IMR-90 (cell line): Measurements from ENCODE around the gene IGFBP6. TPM values are rescaled to one million over a fixed set of nuclear protein-coding genes. Genes with fewer than 3 reads are reported as not detected.

Source experiments
- ATAC-seq: fragments of 200-7000 bp; cut with Tn5 transposase; 2 replicates; pipeline ENCODE4 v1.9.1; 2020; ENCODE audit warnings: low read depth, mild to moderate bottlenecking, moderate library complexity
- BruUV-seq: library from RNA; stranded (reverse); fragments of 400-500 nt; replicated peaks from 2 replicates; lab custom pipeline; 2021; lab: Mats Ljungman, UMichigan
- CTCF ChIA-PET: fragments of 300-600 bp; formaldehyde crosslinking; extraction: SDS; loops from one replicate; lab custom pipeline; 2021; ENCODE audit warnings: antibody characterized with exemption; lab: Yijun Ruan, JAX
- POLR2A ChIA-PET: fragments of 300-600 bp; sonication (Branson Sonifier 250); formaldehyde crosslinking; loops from one replicate; lab custom pipeline; 2022; ENCODE audit warnings: antibody characterized with exemption; ENCODE audit not compliant: unreplicated experiment; lab: Charles Lee
- DNase-seq: peaks from one replicate; pipeline ENCODE4 v3.0.0; 2013
- H2AFZ ChIP-seq: replicated peaks from 2 replicates; pipeline ENCODE3; 2013; ENCODE audit warnings: low read length, mild to moderate bottlenecking; ENCODE audit not compliant: poor library complexity
- H2AK5ac ChIP-seq: 2 replicates; pipeline ENCODE4 v1.6.1; 2013; ENCODE audit warnings: low read depth, low read length, inconsistent platforms
- H2AK9ac ChIP-seq: replicated peaks from 2 replicates; pipeline ENCODE3; 2013; ENCODE audit warnings: mild to moderate bottlenecking, low read depth, low read length, moderate library complexity; ENCODE audit not compliant: poor library complexity
- H2BK120ac ChIP-seq: 2 replicates; pipeline ENCODE4 v1.6.1; 2013; ENCODE audit warnings: low read depth, low read length, inconsistent platforms
- H2BK15ac ChIP-seq: 3 replicates; pipeline ENCODE4 v1.6.1; 2013; ENCODE audit warnings: low read depth, low read length, inconsistent platforms
- H2BK20ac ChIP-seq: 2 replicates; pipeline ENCODE4 v1.6.1; 2013; ENCODE audit warnings: low read depth, mild to moderate bottlenecking, inconsistent platforms, low read length, moderate library complexity
- H2BK5ac ChIP-seq: 2 replicates; pipeline ENCODE4 v1.6.1; 2013; ENCODE audit warnings: mild to moderate bottlenecking, low read depth, low read length, inconsistent platforms; ENCODE audit not compliant: poor library complexity, severe bottlenecking
- H3K14ac ChIP-seq: replicated peaks from 2 replicates; pipeline ENCODE4 v1.6.1; 2013; ENCODE audit warnings: low read depth, low read length, inconsistent platforms
- H3K18ac ChIP-seq: 2 replicates; pipeline ENCODE4 v1.6.1; 2013; ENCODE audit warnings: low read depth, low read length, control low read depth
- H3K23ac ChIP-seq: 2 replicates; pipeline ENCODE4 v1.6.1; 2013; ENCODE audit warnings: low read depth, low read length, inconsistent platforms
- H3K27ac ChIP-seq: 2 replicates; pipeline ENCODE4 v1.5.1; 2013; ENCODE audit warnings: mild to moderate bottlenecking, control low read depth, low read length; ENCODE audit not compliant: insufficient read depth
- H3K27me3 ChIP-seq: 2 replicates; pipeline ENCODE4 v1.6.1; 2013; ENCODE audit warnings: low read length; ENCODE audit not compliant: control insufficient read depth, insufficient read depth
- H3K36me3 ChIP-seq: 2 replicates; pipeline ENCODE4 v1.6.1; 2013; ENCODE audit warnings: low read length, mixed read lengths; ENCODE audit not compliant: control insufficient read depth, insufficient read depth
- H3K4ac ChIP-seq: 2 replicates; pipeline ENCODE4 v1.6.1; 2013; ENCODE audit warnings: low read depth, low read length, inconsistent platforms
- H3K4me1 ChIP-seq: 2 replicates; pipeline ENCODE4 v1.6.1; 2013; ENCODE audit warnings: low read length, mixed read lengths; ENCODE audit not compliant: control insufficient read depth, insufficient read depth
- H3K4me2 ChIP-seq: 2 replicates; pipeline ENCODE4 v1.6.1; 2013; ENCODE audit warnings: low read depth, mild to moderate bottlenecking, control low read depth, low read length, moderate library complexity
- H3K4me3 ChIP-seq: 2 replicates; pipeline ENCODE4 v1.5.1; 2013; ENCODE audit warnings: low read depth, mild to moderate bottlenecking, control low read depth, low read length, moderate library complexity; ENCODE audit not compliant: insufficient read depth
- H3K56ac ChIP-seq: 2 replicates; pipeline ENCODE4 v1.6.1; 2013; ENCODE audit warnings: low read length, inconsistent platforms; ENCODE audit not compliant: insufficient read depth; ENCODE audit errors: extremely low read depth
- H3K79me1 ChIP-seq, 2 experiments: 2 replicates each; pipeline ENCODE4 v1.6.1; 2013; ENCODE audit warnings: low read length in 2 of 2, inconsistent platforms in 1 of 2, low read depth in 1 of 2
- H3K9ac ChIP-seq: 2 replicates; pipeline ENCODE4 v1.6.1; 2013; ENCODE audit warnings: low read depth, low read length, control low read depth
- H3K9me1 ChIP-seq: 2 replicates; pipeline ENCODE4 v1.6.1; 2013; ENCODE audit warnings: low read length, inconsistent platforms; ENCODE audit not compliant: insufficient read depth
- H3K9me3 ChIP-seq: 2 replicates; pipeline ENCODE4 v1.6.1; 2013; ENCODE audit warnings: low read length; ENCODE audit not compliant: control insufficient read depth, insufficient read depth
- H4K20me1 ChIP-seq: 2 replicates; pipeline ENCODE4 v1.6.1; 2013; ENCODE audit warnings: low read length, inconsistent platforms; ENCODE audit not compliant: insufficient read depth
- H4K5ac ChIP-seq: 2 replicates; pipeline ENCODE4 v1.6.1; 2013; ENCODE audit warnings: mild to moderate bottlenecking, low read depth, low read length, control low read depth
- H4K8ac ChIP-seq, 2 experiments: 2 replicates each; pipeline ENCODE4 v1.6.1; 2013; ENCODE audit warnings: low read depth in 2 of 2, low read length in 2 of 2, control low read depth in 1 of 2, inconsistent platforms in 1 of 2
- H4K91ac ChIP-seq: 2 replicates; pipeline ENCODE4 v1.6.1; 2013; ENCODE audit warnings: low read depth, low read length, inconsistent platforms; ENCODE audit not compliant: insufficient read depth
- CEBPB ChIP-seq: IDR thresholded peaks from 2 replicates; pipeline ENCODE4 v1.6.1; 2012; ENCODE audit warnings: low read depth, low read length, improper control_type of control experiment
- MAZ ChIP-seq: IDR thresholded peaks from 2 replicates; pipeline ENCODE4 v1.6.1; 2012; ENCODE audit warnings: low read depth, mild to moderate bottlenecking, low read length, improper control_type of control experiment, moderate library complexity, borderline replicate concordance
- RCOR1 ChIP-seq: IDR thresholded peaks from 2 replicates; pipeline ENCODE4 v1.6.1; 2012; ENCODE audit warnings: mild to moderate bottlenecking, low read length, improper control_type of control experiment; ENCODE audit not compliant: insufficient replicate concordance
- whole genome bisulfite sequencing, 2 experiments: methylation state at CpG; one replicate each; pipeline versions ENCODE4 v1.1.5 to v1.1.7; 2013; ENCODE audit warnings: missing lambda C conversion rate in 2 of 2; ENCODE audit not compliant: insufficient read length in 1 of 2; ENCODE audit errors: extremely low coverage in 2 of 2; 5-methylcytosine and 5-hydroxymethylcytosine counted together
- dilution Hi-C: fragments of 300-500 bp; cut with HindIII; formaldehyde crosslinking; loops from one replicate; pipeline ENCODE4 v1.14.3; 2018; ENCODE audit warnings: low sequenced_read_pairs; ENCODE audit not compliant: unreplicated experiment
- in situ Hi-C: fragments of 300-500 bp; cut with MboI; formaldehyde crosslinking; loops from 3 replicates; pipeline ENCODE4 v1.14.3; 2019; ENCODE audit warnings: low sequenced_read_pairs, inconsistent platforms, mixed read lengths
- intact Hi-C: fragments of 100-400 bp; cut with micrococcal nuclease; formaldehyde crosslinking; loops from 2 replicates; pipeline ENCODE4 v1.10.0; 2022
- polyA plus RNA-seq, 3 experiments: library from polyadenylated mRNA; depleted of rRNA; stranded (reverse); fragments of >200 nt; gene quantifications; 2 replicates each; pipeline ENCODE4 v1.2.3, GENCODE V29; 2012; ENCODE audit warnings: low replicate concordance in 1 of 3
- total RNA-seq: library from RNA; depleted of rRNA; stranded (reverse); fragments of >200 nt; gene quantifications from 2 replicates; pipeline ENCODE4 v1.2.3, GENCODE V29; 2012
- TF ChIP-seq, protein P1 (sequence below): conservative IDR thresholded peaks from 2 replicates; pipeline ENCODE4 v1.5.1; 2012; ENCODE audit warnings: mild to moderate bottlenecking, low read depth, low read length, improper control_type of control experiment

The IGFBP6 gene
- total and polyA plus RNA-seq, 2 of the 4 experiments (the other 2 are of a cell fraction): 124 to 337 TPM

DNA sequence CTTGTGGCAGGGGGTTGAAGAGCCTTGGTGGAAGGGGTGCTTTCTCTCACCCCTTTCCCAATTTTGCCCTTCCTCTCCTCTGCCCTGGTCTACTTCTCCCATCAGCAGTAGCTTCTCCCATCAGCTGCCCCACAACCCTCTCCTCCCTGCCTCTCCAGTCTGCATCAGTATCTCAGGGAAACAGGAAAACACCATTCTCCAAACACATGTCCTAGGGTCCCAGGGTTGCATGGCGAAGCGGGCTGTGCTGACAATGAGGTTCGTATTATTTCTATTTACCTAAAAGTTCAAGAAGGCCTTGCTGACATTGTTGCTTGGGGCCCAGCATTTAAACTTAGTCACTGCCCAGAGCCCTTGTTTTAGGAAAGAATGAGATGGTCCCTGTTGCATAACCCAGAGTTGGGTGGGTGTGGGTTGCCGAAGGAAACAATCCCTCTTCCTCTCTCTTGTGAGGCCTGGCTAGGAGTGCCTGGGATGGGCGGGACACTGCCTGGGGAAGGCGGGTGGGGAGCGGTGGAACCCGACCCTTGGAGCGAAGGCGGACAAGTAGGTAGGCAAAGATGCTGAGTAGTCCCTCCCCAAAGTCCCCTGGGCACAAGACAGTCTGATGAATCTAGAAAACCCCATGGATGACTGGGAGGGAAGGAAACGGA, 1.3 kb upstream of the IGFBP6 start:
- ATAC-seq: peak; percentile 28
- intact Hi-C loops (no loop called here), dilution Hi-C loops (no loop called here), in situ Hi-C loops (no loop called here)
- Histone ChIP-seq H2AK9ac (peak overlapping the region; percentile 74), H3K27me3 (no peaks in the 10 kb centered on the region), H4K91ac (peak overlapping the region; percentile 78), H3K4me3 (no peak overlapping the region), H3K9me1 (peaks cover 28% of the 10 kb centered on the region), H2BK20ac (peak overlapping the region; percentile 64; the same call in 1 of the 2 replicates), H3K18ac (peak overlapping the region; percentile 3; the same call in 1 of the 2 replicates), H2BK15ac (peak overlapping the region; percentile 67; the same call in 1 of the 3 replicates), H3K14ac (peak overlapping the region; percentile 99), H2BK120ac (peak overlapping the region; percentile 57; the same call in 1 of the 2 replicates), H3K9ac (peak overlapping the region; percentile 81), H3K4me1 (peaks cover 32% of the 10 kb centered on the region), H3K56ac (no peak overlapping the region), H3K4me2 (peak overlapping the region; percentile 98; the same call in 1 of the 2 replicates), H3K79me1 (peaks cover 0 to 38% of the 10 kb centered on the region in 2 experiments; a peak in 3 of 4 replicates), H3K36me3 (peaks cover 2% of the 10 kb centered on the region; the same call in 1 of the 2 replicates), H2AK5ac (peak overlapping the region; percentile 91), H4K5ac (peak overlapping the region; percentile 56), H4K20me1 (no peaks in the 10 kb centered on the region), H3K9me3 (no peaks in the 10 kb centered on the region), H3K27ac (peak overlapping the region; percentile 94), H4K8ac (peak overlapping the region; percentile 84 to 89; a peak in 3 of 4 replicates), H3K23ac (peak overlapping the region; percentile 93), H2BK5ac (peak overlapping the region; percentile 6), H3K4ac (peak overlapping the region; percentile 100), H2AFZ (peak overlapping the region; percentile 81)
- TF ChIP-seq RCOR1 (no peak), CEBPB (peak; percentile 87), MAZ (peak; percentile 18; the same call in 1 of the 2 replicates)
- TF ChIP-seq, protein P1, sequence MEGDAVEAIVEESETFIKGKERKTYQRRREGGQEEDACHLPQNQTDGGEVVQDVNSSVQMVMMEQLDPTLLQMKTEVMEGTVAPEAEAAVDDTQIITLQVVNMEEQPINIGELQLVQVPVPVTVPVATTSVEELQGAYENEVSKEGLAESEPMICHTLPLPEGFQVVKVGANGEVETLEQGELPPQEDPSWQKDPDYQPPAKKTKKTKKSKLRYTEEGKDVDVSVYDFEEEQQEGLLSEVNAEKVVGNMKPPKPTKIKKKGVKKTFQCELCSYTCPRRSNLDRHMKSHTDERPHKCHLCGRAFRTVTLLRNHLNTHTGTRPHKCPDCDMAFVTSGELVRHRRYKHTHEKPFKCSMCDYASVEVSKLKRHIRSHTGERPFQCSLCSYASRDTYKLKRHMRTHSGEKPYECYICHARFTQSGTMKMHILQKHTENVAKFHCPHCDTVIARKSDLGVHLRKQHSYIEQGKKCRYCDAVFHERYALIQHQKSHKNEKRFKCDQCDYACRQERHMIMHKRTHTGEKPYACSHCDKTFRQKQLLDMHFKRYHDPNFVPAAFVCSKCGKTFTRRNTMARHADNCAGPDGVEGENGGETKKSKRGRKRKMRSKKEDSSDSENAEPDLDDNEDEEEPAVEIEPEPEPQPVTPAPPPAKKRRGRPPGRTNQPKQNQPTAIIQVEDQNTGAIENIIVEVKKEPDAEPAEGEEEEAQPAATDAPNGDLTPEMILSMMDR: no peak
- CTCF ChIA-PET: no interaction called here
- no CpG with 5 or more reads among the region's 11 CpGs for WGBS, 2 experiments
- POLR2A ChIA-PET: interaction anchor here (0.6 kb wide), 1 partner anchor 23 kb away, joined by 3 read pairs; no protein-coding TSS in a partner anchor
- peak; percentile 65 for DNase-seq
- no TSS peak for BruUV-seq
